ENCODE data around the gene MLH1.

GRCh38 chr3:37094636-37095035, 101.3 kb downstream of the MLH1 start:
- TF ChIP-seq CTCF (conservative IDR thresholded peaks at IDR 0.05; ENCODE audit: low read length) (no peak), EZH2phosphoT487 (IDR thresholded peaks at IDR 0.05; ENCODE audit: borderline replicate concordance, low read depth, low read length) (no peak)
